A549 (cell line): ENCODE results near the gene WIF1. TPM values are rescaled to one million over a fixed set of nuclear protein-coding genes. Genes with fewer than 3 reads are reported as not detected.

Experiments used
- ATAC-seq, 2 experiments: fragments of 200-7000 bp in 1 of 2; fragments of >200 bp in 1 of 2; cut with Nextera tagmentation in 1 of 2; cut with Tn5 transposase in 1 of 2; 3 replicates each; pipeline versions ENCODE4 v1.8.0 to v1.9.1; 2018 to 2020; ENCODE audit warnings: mild to moderate bottlenecking in 1 of 2, moderate library complexity in 1 of 2
- CTCF ChIA-PET: fragments of 300-600 bp; sonication (Branson Sonifier 250); formaldehyde crosslinking; extraction: SDS; loops from one replicate; lab custom pipeline; 2021; ENCODE audit warnings: antibody characterized with exemption, inconsistent platforms; lab: Yijun Ruan, JAX
- POLR2A ChIA-PET: fragments of 350-600 bp; formaldehyde crosslinking; extraction: SDS; loops from one replicate; lab custom pipeline; 2021; ENCODE audit warnings: antibody characterized with exemption, inconsistent platforms; lab: Yijun Ruan, JAX
- DNase-seq, 2 experiments: peaks; one replicate each; pipeline versions ENCODE4 v3.0.0 to v3.0.0-alpha.2; 2011 to 2016; ENCODE audit warnings: low read depth in 1 of 2, low spot score in 1 of 2
- FAIRE-seq: peaks from 2 replicates; lab custom pipeline; 2011; peaks lifted over from hg19 to GRCh38; lab: Jason Lieb, UNC
- H3K27ac ChIP-seq, 2 experiments: fragments of >200 bp; sonication (Bioruptor Twin); formaldehyde crosslinking; 3 replicates each; pipeline ENCODE4 v1.5.1; 2016 to 2017
- H3K4me1 ChIP-seq: fragments of >200 bp; sonication (Bioruptor Twin); formaldehyde crosslinking; 3 replicates; pipeline ENCODE4 v1.6.1; 2016
- H3K4me2 ChIP-seq: fragments of >200 bp; sonication (Bioruptor Twin); formaldehyde crosslinking; 3 replicates; pipeline ENCODE4 v1.6.1; 2016
- H3K4me3 ChIP-seq: fragments of >200 bp; sonication (Bioruptor Twin); formaldehyde crosslinking; 3 replicates; pipeline ENCODE4 v1.5.1; 2016
- H3K9me3 ChIP-seq: fragments of >200 bp; sonication (Bioruptor Twin); formaldehyde crosslinking; 3 replicates; pipeline ENCODE4 v1.6.1; 2016
- BCL3 ChIP-seq: fragments of >200 bp; sonication (Bioruptor Twin); formaldehyde crosslinking; IDR thresholded peaks from 3 replicates; pipeline ENCODE4 v1.6.1; 2016
- CHD2 ChIP-seq: fragments of 150-350 bp; IDR thresholded peaks from 2 replicates; pipeline ENCODE4 v1.6.1; 2014; ENCODE audit warnings: low read length; ENCODE audit not compliant: partially characterized antibody
- CHD4 ChIP-seq: fragments of 200-600 bp; sonication (generic); IDR thresholded peaks from 2 replicates; pipeline ENCODE4 v1.6.1; 2016; ENCODE audit warnings: antibody characterized with exemption, mild to moderate bottlenecking, borderline replicate concordance
- CTCF ChIP-seq: fragments of >200 bp; sonication (Bioruptor Twin); formaldehyde crosslinking; IDR thresholded peaks from 3 replicates; pipeline ENCODE4 v1.5.1; 2016
- EHF ChIP-seq: fragments of 250-450 bp; sonication (Bioruptor Pico); IDR thresholded peaks from 2 replicates; pipeline ENCODE4 v1.5.0; 2020; ENCODE audit warnings: mild to moderate bottlenecking
- EP300 ChIP-seq, 2 experiments: fragments of >200 bp; sonication (Bioruptor Twin); formaldehyde crosslinking; IDR thresholded peaks; 2 replicates in 1 of 2; 3 replicates in 1 of 2; pipeline ENCODE4 v1.6.1; 2016 to 2017
- ESRRA ChIP-seq: fragments of 150-350 bp; IDR thresholded peaks from 2 replicates; pipeline ENCODE4 v1.6.1; 2014; ENCODE audit warnings: mild to moderate bottlenecking, low read length, borderline replicate concordance
- FOSB ChIP-seq: fragments of 250-450 bp; sonication (Bioruptor Pico); IDR thresholded peaks from 2 replicates; pipeline ENCODE4 v1.5.0; 2020; ENCODE audit warnings: mild to moderate bottlenecking, moderate library complexity
- FOXS1 ChIP-seq: fragments of 250-450 bp; sonication (Bioruptor Pico); IDR thresholded peaks from 2 replicates; pipeline ENCODE4 v1.5.0; 2020; ENCODE audit warnings: mild to moderate bottlenecking, moderate library complexity
- GATA3 ChIP-seq: IDR thresholded peaks from 2 replicates; pipeline ENCODE4 v1.6.1; 2012; ENCODE audit warnings: borderline replicate concordance
- HOXA7 ChIP-seq: fragments of 250-450 bp; sonication (Bioruptor Pico); IDR thresholded peaks from 2 replicates; pipeline ENCODE4 v1.5.0; 2020; ENCODE audit warnings: mild to moderate bottlenecking, moderate library complexity
- KDM1A ChIP-seq: fragments of 200-600 bp; sonication (generic); IDR thresholded peaks from 2 replicates; pipeline ENCODE4 v1.6.1; 2016; ENCODE audit warnings: low read depth, mild to moderate bottlenecking
- KDM5A ChIP-seq: fragments of 200-600 bp; sonication (generic); IDR thresholded peaks from 2 replicates; pipeline ENCODE4 v1.6.1; 2016; ENCODE audit warnings: antibody characterized with exemption, mild to moderate bottlenecking
- MAFK ChIP-seq: fragments of 450-650 bp; IDR thresholded peaks from 2 replicates; pipeline ENCODE4 v1.6.1; 2014; ENCODE audit not compliant: partially characterized antibody
- NR3C1 ChIP-seq: fragments of >200 bp; sonication (Bioruptor Twin); formaldehyde crosslinking; IDR thresholded peaks from 3 replicates; pipeline ENCODE4 v1.6.1; 2017
- POLR2A ChIP-seq: IDR thresholded peaks from 2 replicates; pipeline ENCODE4 v1.6.1; 2012; ENCODE audit warnings: mild to moderate bottlenecking, low read length
- POLR2AphosphoS2 ChIP-seq: conservative IDR thresholded peaks from 2 replicates; pipeline ENCODE4 v1.6.1; 2012; ENCODE audit warnings: low read length, improper control_type of control experiment, inconsistent platforms
- RAD21 ChIP-seq, 2 experiments: fragments of >200 bp in 1 of 2; sonication (Bioruptor Twin) in 1 of 2; formaldehyde crosslinking in 1 of 2; IDR thresholded peaks in 1 of 2; conservative IDR thresholded peaks in 1 of 2; 2 replicates in 1 of 2; 3 replicates in 1 of 2; pipeline ENCODE4 v1.6.1; 2012 to 2018; ENCODE audit warnings: inconsistent platforms in 1 of 2
- RARB ChIP-seq: fragments of 250-450 bp; sonication (Bioruptor Pico); IDR thresholded peaks from 2 replicates; pipeline ENCODE4 v1.8.0; 2021; ENCODE audit warnings: mild to moderate bottlenecking, moderate library complexity
- RCOR1 ChIP-seq: fragments of 150-350 bp; IDR thresholded peaks from 2 replicates; pipeline ENCODE4 v1.6.1; 2014; ENCODE audit warnings: antibody characterized with exemption, low read length, low read depth
- RNF2 ChIP-seq: fragments of 200-600 bp; sonication (generic); IDR thresholded peaks from 2 replicates; pipeline ENCODE4 v1.6.1; 2016; ENCODE audit warnings: low read depth, mild to moderate bottlenecking, antibody characterized with exemption, moderate library complexity, borderline replicate concordance
- ZC3H11A ChIP-seq: fragments of 450-650 bp; IDR thresholded peaks from 2 replicates; pipeline ENCODE4 v1.6.1; 2014; ENCODE audit warnings: antibody characterized with exemption, mild to moderate bottlenecking
- ZNF302 ChIP-seq: fragments of 250-450 bp; sonication (Bioruptor Pico); IDR thresholded peaks from 2 replicates; pipeline ENCODE4 v1.9.0; 2021; ENCODE audit warnings: inconsistent platforms, mild to moderate bottlenecking, moderate library complexity
- WGBS: methylation state at CpG from one replicate; pipeline ENCODE4 v1.1.6; 2017; ENCODE audit errors: missing lambda C conversion rate; 5-methylcytosine and 5-hydroxymethylcytosine counted together
- polyA plus RNA-seq, 4 experiments: library from polyadenylated mRNA; depleted of rRNA in 3 of 4; stranded (reverse); fragments of >200 nt; fragmentation: RNase III in 1 of 4; extraction: RNeasy Plus Mini Kit Qiagen cat#74134 plus additional on column Dnase treatment in 1 of 4; gene quantifications; 2 replicates in 3 of 4; 3 replicates in 1 of 4; pipeline ENCODE4 v1.2.3, GENCODE V29; 2011 to 2017
- TF ChIP-seq, protein P1 (sequence below): fragments of 450-650 bp; IDR thresholded peaks from 2 replicates; pipeline ENCODE4 v1.6.1; 2014; ENCODE audit warnings: antibody characterized with exemption

The WIF1 gene
- polyA plus RNA-seq, 2 of the 4 experiments (the other 2 are of a cell fraction): not detected

DNA sequence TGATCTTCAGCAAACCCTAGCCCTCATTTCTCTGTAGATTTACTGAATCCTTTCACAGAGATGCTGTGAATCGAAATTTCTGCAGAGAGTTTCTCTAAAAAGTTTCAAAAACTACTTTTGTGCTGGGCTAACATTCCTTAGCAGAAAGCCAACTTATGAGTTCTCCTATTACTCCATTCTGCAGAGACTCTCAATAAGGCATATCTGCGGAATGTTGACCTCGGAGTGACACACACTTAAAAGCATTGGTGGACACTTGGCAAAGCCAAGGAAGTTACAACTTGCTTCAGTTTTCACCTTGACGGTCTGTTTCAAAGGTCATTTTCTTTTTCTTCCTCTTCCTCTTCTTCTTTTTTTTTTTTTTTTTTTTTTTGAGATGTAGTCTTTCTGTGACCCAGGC, 75.8 kb downstream of the WIF1 start:
- ATAC-seq: no peak
- no peak for DNase-seq
- Histone ChIP-seq H3K4me1 (no peaks in the 10 kb centered on the region), H3K4me2 (no peak overlapping the region), H3K9me3 (no peaks in the 10 kb centered on the region), H3K4me3 (no peak overlapping the region), H3K27ac (no peak overlapping the region)
- WGBS: 24% methylated on average over 4 of the region's 4 CpGs
- CTCF ChIA-PET: no interaction called here
- POLR2A ChIA-PET: interaction anchor here (0.7 kb wide), 1 partner anchor 188 kb away, joined by 5 read pairs; no protein-coding TSS in a partner anchor
- FAIRE-seq: no peak
- TF ChIP-seq ZC3H11A: no peak
- no peak for TF ChIP-seq RAD21 (conservative IDR thresholded peaks at IDR 0.05 in 1 of 2, IDR thresholded peaks at IDR 0.05 in 1 of 2)
- TF ChIP-seq KDM1A: no peak
- TF ChIP-seq GATA3: no peak
- TF ChIP-seq CHD2: no peak
- TF ChIP-seq NR3C1: no peak
- TF ChIP-seq RNF2: no peak
- no peak for TF ChIP-seq ZNF302 (CRISPR knock-in tag)

GRCh38 chr12:65039301-65039700, 81.8 kb downstream of the WIF1 start:
- no peak overlapping the region for H3K27ac ChIP-seq
- no peaks in the 10 kb centered on the region for H3K9me3 ChIP-seq
- no peak for DNase-seq
- H3K4me1 ChIP-seq: no peaks in the 10 kb centered on the region
- no peak for FAIRE-seq
- H3K4me3 ChIP-seq: no peak overlapping the region
- CTCF ChIA-PET: no interaction called here
- POLR2A ChIA-PET: no interaction called here
- 0% methylated on average over 2 of the region's 2 CpGs for WGBS
- no peak overlapping the region for H3K4me2 ChIP-seq
- no peak for ATAC-seq
- TF ChIP-seq RCOR1: no peak
- TF ChIP-seq POLR2A: no peak
- no peak for TF ChIP-seq CHD2
- no peak for TF ChIP-seq ESRRA
- no peak for TF ChIP-seq BCL3
- TF ChIP-seq GATA3: no peak
- no peak for TF ChIP-seq ZNF302 (CRISPR knock-in tag)
- TF ChIP-seq CTCF: no peak
- TF ChIP-seq CHD4: no peak
- no peak for TF ChIP-seq FOXS1 (CRISPR knock-in tag)
- TF ChIP-seq, protein P1, sequence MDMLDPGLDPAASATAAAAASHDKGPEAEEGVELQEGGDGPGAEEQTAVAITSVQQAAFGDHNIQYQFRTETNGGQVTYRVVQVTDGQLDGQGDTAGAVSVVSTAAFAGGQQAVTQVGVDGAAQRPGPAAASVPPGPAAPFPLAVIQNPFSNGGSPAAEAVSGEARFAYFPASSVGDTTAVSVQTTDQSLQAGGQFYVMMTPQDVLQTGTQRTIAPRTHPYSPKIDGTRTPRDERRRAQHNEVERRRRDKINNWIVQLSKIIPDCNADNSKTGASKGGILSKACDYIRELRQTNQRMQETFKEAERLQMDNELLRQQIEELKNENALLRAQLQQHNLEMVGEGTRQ: no peak
- TF ChIP-seq RARB: no peak
- TF ChIP-seq EP300 (IDR thresholded peaks at IDR 0.05): no peak
- TF ChIP-seq EHF (CRISPR knock-in tag): no peak
- no peak for TF ChIP-seq FOSB (CRISPR knock-in tag)
- no peak for TF ChIP-seq MAFK
- no peak for TF ChIP-seq POLR2AphosphoS2
- TF ChIP-seq RNF2: no peak
- TF ChIP-seq HOXA7: no peak
- no peak for TF ChIP-seq KDM5A
- TF ChIP-seq, all 56 proteins: peak for 0
